Transverse colon (tissue), 4 donors: ENCODE results near the gene ZSCAN22. TPM values are rescaled to one million over a fixed set of nuclear protein-coding genes. Genes with fewer than 3 reads are reported as not detected.

Experiments
- DNase-seq: peaks from one replicate; pipeline ENCODE4 v3.0.0-alpha.2; 2019
- H3K27ac ChIP-seq, 4 donors: fragments of 200-600 bp; sonication (generic); 2 replicates each; pipeline ENCODE4 v1.5.1; 2016 to 2018; ENCODE audit warnings: inconsistent platforms in 4 of 4
- H3K27me3 ChIP-seq: fragments of 200-600 bp; sonication (generic); 2 replicates; pipeline ENCODE4 v1.5.1; 2017; ENCODE audit warnings: inconsistent platforms
- H3K36me3 ChIP-seq, 4 donors: fragments of 200-600 bp; sonication (generic); 2 replicates each; pipeline ENCODE4 v1.5.1; 2017 to 2019; ENCODE audit warnings: inconsistent platforms in 4 of 4
- H3K4me1 ChIP-seq, 4 donors: fragments of 200-600 bp; sonication (generic); 2 replicates each; pipeline ENCODE4 v1.5.1; 2017 to 2020; ENCODE audit warnings: inconsistent platforms in 4 of 4
- H3K4me3 ChIP-seq, 4 donors: fragments of 200-600 bp; sonication (generic); 1 replicate in 1 of 4; 2 replicates in 3 of 4; pipeline versions ENCODE4 v1.5.1 to v1.6.1; 2017 to 2019; ENCODE audit warnings: inconsistent platforms in 4 of 4
- H3K9me3 ChIP-seq, 2 donors: fragments of 200-600 bp; sonication (generic); 2 replicates each; pipeline ENCODE4 v1.5.1; 2017 to 2019; ENCODE audit warnings: inconsistent platforms in 2 of 2
- CTCF ChIP-seq, 5 experiments: fragments of 200-600 bp in 3 of 5; fragments of 450-650 bp in 2 of 5; sonication (generic) in 3 of 5; IDR thresholded peaks; 1 replicate in 2 of 5; 2 replicates in 3 of 5; pipeline ENCODE4 v1.5.1; 2016 to 2017; ENCODE audit warnings: antibody characterized with exemption in 5 of 5, inconsistent platforms in 3 of 5, mild to moderate bottlenecking in 2 of 5, moderate library complexity in 1 of 5
- EP300 ChIP-seq: sonication (generic); formaldehyde crosslinking; IDR thresholded peaks from one replicate; pipeline ENCODE4 v1.6.1; 2017; ENCODE audit warnings: antibody characterized with exemption, low read depth
- POLR2A ChIP-seq: fragments of 450-650 bp; IDR thresholded peaks from one replicate; pipeline ENCODE4 v1.6.1; 2016; ENCODE audit warnings: antibody characterized with exemption, mild to moderate bottlenecking, moderate library complexity
- POLR2AphosphoS5 ChIP-seq, 3 donors: sonication (generic); formaldehyde crosslinking; IDR thresholded peaks; one replicate each; pipeline ENCODE4 v1.6.1; 2016; ENCODE audit warnings: antibody characterized with exemption in 3 of 3
- WGBS, 2 donors: methylation state at CpG; one replicate each; pipeline ENCODE4 v1.1.5; 2018; ENCODE audit warnings: low coverage in 1 of 2; 5-methylcytosine and 5-hydroxymethylcytosine counted together
- in situ Hi-C, 4 donors: fragments of 200-750 bp; cut with MboI; loops; one replicate each; pipeline versions ENCODE4 v1.15.0 to v1.15.1; 2017; ENCODE audit warnings: low sequenced_read_pairs in 3 of 4, low pct_ligation_motif_present in 1 of 4, low pct_unique_long_range_greater_than_20kb in 1 of 4
- intact Hi-C: fragments of 100-400 bp; cut with DNase I; formaldehyde crosslinking; loops from one replicate; pipeline ENCODE4 v1.15.1; 2023; ENCODE audit warnings: low total_unique reads
- total RNA-seq, 4 donors: library from RNA; depleted of rRNA; stranded (reverse); fragments of >200 nt; gene quantifications; one replicate each; pipeline ENCODE4 v1.1.0, GENCODE V29; 2016

ZSCAN22 gene
- total RNA-seq, 4 donors from 2014 or later = 3.0 to 11.6 (median 3.3) TPM

DNA sequence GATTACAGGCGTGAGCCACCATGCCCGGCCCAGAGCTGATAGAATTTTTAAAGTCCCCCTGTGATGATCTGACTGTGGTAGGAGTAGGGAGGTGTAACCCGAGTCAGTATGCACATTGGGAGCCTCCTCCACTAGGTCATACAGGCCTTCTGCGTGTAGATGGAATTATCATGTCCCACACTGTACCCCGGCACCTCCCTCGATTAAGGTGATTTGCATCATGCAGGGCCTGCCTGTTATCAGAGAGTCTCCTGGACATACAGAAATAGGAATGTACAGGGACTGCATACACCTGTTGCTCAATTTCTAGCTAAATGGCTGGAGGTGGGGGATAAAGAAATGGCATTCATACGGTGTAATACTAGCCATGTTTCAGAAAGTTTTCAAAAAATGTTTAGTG lies 22.5 kb upstream of the ZSCAN22 start:
- H3K4me1 ChIP-seq = peaks cover 9 to 17% (median 14%) of the 10 kb centered on the region in 4 donors
- peaks cover 0 to 14% (median 2%) of the 10 kb centered on the region in 4 donors for H3K36me3 ChIP-seq
- H3K4me3 ChIP-seq = peak overlapping the region in 1 of 4 donors; percentile 93
- no peaks in the 10 kb centered on the region for H3K9me3 ChIP-seq
- 86 to 92% methylated on average over 2 to 7 of the region's 7 CpGs for WGBS, 2 donors
- TF ChIP-seq CTCF (IDR thresholded peaks at IDR 0.05) (no peak), POLR2AphosphoS5 (IDR thresholded peaks at IDR 0.05) (no peak), EP300 (no peak), POLR2A (no peak)
- intact Hi-C loops = no loop called here
- no peak for DNase-seq
- H3K27me3 ChIP-seq = no peaks in the 10 kb centered on the region
- H3K27ac ChIP-seq = peak overlapping the region; percentile 80 to 95 (median 90)
- in situ Hi-C loops = no loop called here

DNA sequence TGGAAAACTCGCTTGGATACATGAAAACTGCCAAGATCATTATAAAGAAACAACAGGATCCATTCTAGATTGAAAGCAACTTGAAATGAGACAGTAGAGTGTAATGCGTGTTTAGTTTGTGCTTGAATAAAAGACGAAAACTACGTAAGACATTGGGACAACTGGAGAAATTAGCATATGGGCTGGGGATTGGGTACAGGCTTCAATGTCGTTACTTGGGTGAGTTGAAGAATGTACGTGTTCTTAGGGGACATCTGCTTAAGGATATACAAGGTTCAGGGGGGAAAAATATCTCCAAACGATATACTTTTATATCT lies 22.1 kb upstream of the ZSCAN22 start:
- H3K27ac ChIP-seq = peak overlapping the region; percentile 80 to 95 (median 90)
- intact Hi-C loops = no loop called here
- in situ Hi-C loops = no loop called here
- H3K27me3 ChIP-seq = no peaks in the 10 kb centered on the region
- H3K4me3 ChIP-seq = peak overlapping the region in 3 of 4 donors; percentile 75 to 93 (median 76)
- no peak for DNase-seq
- WGBS, 2 donors = 27 to 31% methylated on average over 7 of the region's 7 CpGs
- peaks cover 0 to 17% (median 2%) of the 10 kb centered on the region in 4 donors for H3K36me3 ChIP-seq
- TF ChIP-seq CTCF (IDR thresholded peaks at IDR 0.05) = no peak
- no peak for TF ChIP-seq EP300
- TF ChIP-seq POLR2A = no peak
- TF ChIP-seq POLR2AphosphoS5 (IDR thresholded peaks at IDR 0.05) = no peak
- H3K9me3 ChIP-seq = no peaks in the 10 kb centered on the region
- peaks cover 9 to 17% (median 14%) of the 10 kb centered on the region in 4 donors for H3K4me1 ChIP-seq

DNA sequence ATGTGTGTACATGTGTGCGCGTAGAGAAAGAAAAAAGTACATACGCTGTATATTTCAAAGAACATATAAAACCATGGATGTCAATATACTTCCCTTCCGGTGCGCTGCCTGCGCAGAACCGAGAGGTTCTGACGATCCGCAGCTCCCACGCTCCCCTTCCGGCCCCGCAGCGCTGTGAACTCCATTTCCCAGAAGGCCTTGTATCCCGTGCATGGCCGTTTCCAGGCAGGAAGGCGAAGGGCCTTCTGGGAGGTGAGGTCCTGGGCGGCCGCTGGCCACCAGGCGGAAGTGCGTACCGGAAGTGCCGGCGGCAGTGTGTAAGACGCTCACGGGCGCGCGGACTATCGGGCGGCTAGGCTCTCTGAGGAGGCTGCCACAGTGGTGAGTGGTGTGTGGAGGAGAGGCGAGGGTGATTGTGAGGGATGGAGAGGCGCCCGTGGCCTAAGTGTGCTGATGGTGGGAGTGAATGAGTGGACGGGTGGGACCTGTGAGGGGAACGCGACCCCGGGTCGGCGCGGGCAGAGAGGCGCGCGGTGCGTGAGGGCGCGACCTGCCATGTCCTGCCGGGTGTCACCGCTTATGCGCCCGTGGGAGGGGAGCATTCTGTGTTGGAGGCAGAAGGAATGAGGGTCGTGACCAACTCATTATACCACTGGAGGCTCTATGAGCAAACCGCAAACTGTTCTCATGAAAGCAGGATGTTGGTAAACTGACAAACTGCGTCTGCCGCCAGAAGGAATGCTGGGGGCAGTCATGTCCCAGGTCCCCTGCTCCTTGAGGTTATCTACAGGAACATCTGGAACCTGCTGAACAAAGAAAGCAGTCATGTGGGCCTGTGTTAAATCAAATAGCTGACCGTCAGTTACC lies 21.5 kb upstream of the ZSCAN22 start, which contains the start of gene ERVK3-1:
TSS of gene ERVK3-1 (plus strand) at position 313 of the 867 bp plus-strand sequence. CDS start 6,792 bp downstream, outside the sequence.
- in situ Hi-C loops (no loop called here), intact Hi-C loops (no loop called here)
- 2% methylated on average over 10 to 51 of the region's 55 CpGs for WGBS, 2 donors
- peaks cover 9 to 17% (median 14%) of the 10 kb centered on the region in 4 donors for H3K4me1 ChIP-seq
- H3K36me3 ChIP-seq = peaks cover 0 to 20% (median 2%) of the 10 kb centered on the region in 4 donors
- H3K4me3 ChIP-seq = peak within 1 kb of the TSS; percentile 75 to 98 (median 84)
- peak; percentile 96 for TF ChIP-seq POLR2AphosphoS5 (IDR thresholded peaks at IDR 0.05)
- TF ChIP-seq EP300 = no peak
- peak; percentile 22 to 72 (median 35) for TF ChIP-seq CTCF (IDR thresholded peaks at IDR 0.05)
- TF ChIP-seq POLR2A = peak; percentile 95
- DNase-seq = peak; percentile 95
- peak within 1 kb of the TSS; percentile 80 to 95 (median 90) for H3K27ac ChIP-seq
- H3K9me3 ChIP-seq = no peaks in the 10 kb centered on the region
- H3K27me3 ChIP-seq = no peaks in the 10 kb centered on the region

- intact Hi-C loops (no loop called here), in situ Hi-C loops (no loop called here)
- TF ChIP-seq CTCF (IDR thresholded peaks at IDR 0.05) (no peak), POLR2AphosphoS5 (IDR thresholded peaks at IDR 0.05) (no peak), POLR2A (no peak), EP300 (no peak)
- Histone ChIP-seq H3K27ac (peak overlapping the region; percentile 80 to 95 (median 90)), H3K36me3 (peaks cover 0 to 20% (median 2%) of the 10 kb centered on the region in 4 donors), H3K4me1 (peaks cover 9 to 17% (median 14%) of the 10 kb centered on the region in 4 donors), H3K9me3 (no peaks in the 10 kb centered on the region), H3K27me3 (no peaks in the 10 kb centered on the region), H3K4me3 (peak overlapping the region; percentile 75 to 98 (median 84))
- 36 to 46% methylated on average over 3 to 12 of the region's 12 CpGs for WGBS, 2 donors
- DNase-seq = peak; percentile 11
These were observed 20.9 kb upstream of the ZSCAN22 start for GRCh38 chr19:58305932-58306323.
